SK-N-SH (cell line): Measurements from ENCODE around the gene OPA3. TPM values are rescaled to one million over a fixed set of nuclear protein-coding genes. Genes with fewer than 3 reads are reported as not detected.

ENCODE experiments used
- CTCF ChIA-PET: fragments of 300-600, 350-600 bp; formaldehyde crosslinking; extraction: SDS; loops from one replicate; lab custom pipeline; 2021; lab: Yijun Ruan, JAX
- POLR2A ChIA-PET: fragments of 350-600 bp; sonication (Branson Sonifier 250); formaldehyde crosslinking; extraction: SDS; loops from one replicate; lab custom pipeline; 2020; ENCODE audit warnings: antibody characterized with exemption, inconsistent platforms; lab: Yijun Ruan, JAX
- DNase-seq: peaks from one replicate; pipeline ENCODE4 v3.0.0; 2012
- H2AFZ ChIP-seq: fragments of 200-600 bp; sonication (generic); 2 replicates; pipeline ENCODE4 v1.8.1; 2016; ENCODE audit warnings: antibody characterized with exemption, mild to moderate bottlenecking, low read depth
- H3F3A ChIP-seq: fragments of 200-600 bp; sonication (generic); replicated peaks from 2 replicates; pipeline ENCODE3; 2016; ENCODE audit warnings: antibody characterized with exemption, mild to moderate bottlenecking; ENCODE audit not compliant: insufficient read depth
- H3K27ac ChIP-seq, 2 experiments: fragments of 200-500 bp in 1 of 2; fragments of 200-600 bp in 1 of 2; sonication (Bioruptor generic) in 1 of 2; sonication (generic), shearing (Covaris generic) in 1 of 2; 2 replicates each; pipeline versions ENCODE4 v1.5.1 to v1.6.1; 2014 to 2016; ENCODE audit warnings: low read depth in 2 of 2, inconsistent platforms in 1 of 2, low read length in 1 of 2, mild to moderate bottlenecking in 1 of 2, mixed read lengths in 1 of 2
- H3K27me3 ChIP-seq: fragments of 200-600 bp; sonication (generic), shearing (Covaris generic); 2 replicates; pipeline ENCODE4 v1.6.1; 2016; ENCODE audit warnings: mixed run types; ENCODE audit not compliant: insufficient read depth
- H3K36me3 ChIP-seq, 2 experiments: fragments of 200-500 bp in 1 of 2; fragments of 200-600 bp in 1 of 2; sonication (Bioruptor generic) in 1 of 2; sonication (generic) in 1 of 2; replicated peaks in 1 of 2; 2 replicates each; pipeline versions ENCODE3 to v1.5.1; 2014 to 2016; ENCODE audit warnings: low read length in 1 of 2, mild to moderate bottlenecking in 1 of 2; ENCODE audit not compliant: insufficient read depth in 2 of 2, control insufficient read depth in 1 of 2
- H3K4me1 ChIP-seq, 2 experiments: fragments of 200-500 bp in 1 of 2; fragments of 200-600 bp in 1 of 2; sonication (Bioruptor generic) in 1 of 2; sonication (generic), shearing (Covaris generic) in 1 of 2; 2 replicates each; pipeline versions ENCODE4 v1.5.1 to v1.6.1; 2014 to 2016; ENCODE audit warnings: low read depth in 1 of 2, low read length in 1 of 2, mixed run types in 1 of 2; ENCODE audit not compliant: insufficient read depth in 2 of 2, control insufficient read depth in 1 of 2
- H3K4me2 ChIP-seq: fragments of 200-600 bp; sonication (generic), shearing (Covaris generic); 2 replicates; pipeline ENCODE4 v1.6.1; 2017; ENCODE audit warnings: mixed run types
- H3K4me3 ChIP-seq, 2 experiments: fragments of 200-500 bp in 1 of 2; fragments of 200-600 bp in 1 of 2; sonication (Bioruptor generic) in 1 of 2; sonication (generic), shearing (Covaris generic) in 1 of 2; 2 replicates each; pipeline versions ENCODE4 v1.5.1 to v1.8.1; 2014 to 2016; ENCODE audit warnings: low read depth in 2 of 2, inconsistent platforms in 1 of 2, low read length in 1 of 2, mild to moderate bottlenecking in 1 of 2, mixed read lengths in 1 of 2, moderate library complexity in 1 of 2
- H3K79me2 ChIP-seq: fragments of 200-600 bp; sonication (generic); 2 replicates; pipeline ENCODE4 v1.8.1; 2017; ENCODE audit warnings: mild to moderate bottlenecking; ENCODE audit not compliant: insufficient read depth
- H3K9ac ChIP-seq: fragments of 200-600 bp; sonication (generic); 2 replicates; pipeline ENCODE4 v1.6.1; 2017; ENCODE audit warnings: mixed run types
- H3K9me2 ChIP-seq: fragments of 200-600 bp; sonication (generic); 2 replicates; pipeline ENCODE4 v1.6.1; 2017; ENCODE audit warnings: mixed run types
- H3K9me3 ChIP-seq: fragments of 200-600 bp; sonication (generic); 2 replicates; pipeline ENCODE4 v1.6.1; 2017; ENCODE audit warnings: mixed run types, mild to moderate bottlenecking, moderate library complexity
- H4K20me1 ChIP-seq: fragments of 200-600 bp; sonication (generic); 2 replicates; pipeline ENCODE4 v1.6.1; 2017; ENCODE audit warnings: mild to moderate bottlenecking, mixed run types; ENCODE audit not compliant: insufficient read depth
- ELF1 ChIP-seq: IDR thresholded peaks from 2 replicates; pipeline ENCODE4 v1.4.0; 2012
- EP300 ChIP-seq, 2 experiments: IDR thresholded peaks; 2 replicates each; pipeline versions ENCODE4 v1.4.0 to v1.6.1; 2012; ENCODE audit warnings: borderline replicate concordance in 1 of 2, low read depth in 1 of 2, low read length in 1 of 2
- EZH2phosphoT487 ChIP-seq: fragments of 200-600 bp; sonication (generic); IDR thresholded peaks from 2 replicates; pipeline ENCODE4 v1.6.1; 2017; ENCODE audit warnings: low read depth, mixed run types, mild to moderate bottlenecking, antibody characterized with exemption, moderate library complexity, borderline replicate concordance
- FOSL2 ChIP-seq: IDR thresholded peaks from 2 replicates; pipeline ENCODE4 v1.4.0; 2012; ENCODE audit warnings: low read depth, mild to moderate bottlenecking, moderate library complexity, borderline replicate concordance
- FOXJ3 ChIP-seq: sonication (generic); formaldehyde crosslinking; IDR thresholded peaks from 2 replicates; pipeline ENCODE4 v1.5.1; 2020; ENCODE audit warnings: mild to moderate bottlenecking, missing genetic modification reagents
- FOXM1 ChIP-seq: IDR thresholded peaks from 2 replicates; pipeline ENCODE4 v1.4.0; 2012; ENCODE audit warnings: low read depth, mild to moderate bottlenecking
- JUND ChIP-seq: IDR thresholded peaks from 2 replicates; pipeline ENCODE4 v1.4.0; 2012
- MEF2A ChIP-seq: IDR thresholded peaks from 2 replicates; pipeline ENCODE4 v1.4.0; 2012; ENCODE audit warnings: low read depth, borderline replicate concordance
- MXI1 ChIP-seq: IDR thresholded peaks from 2 replicates; pipeline ENCODE4 v1.6.1; 2012; ENCODE audit warnings: mild to moderate bottlenecking, low read depth, low read length, improper control_type of control experiment
- NFIC ChIP-seq: IDR thresholded peaks from 2 replicates; pipeline ENCODE4 v1.4.0; 2012; ENCODE audit warnings: borderline replicate concordance
- POLR2AphosphoS5 ChIP-seq: IDR thresholded peaks from 2 replicates; pipeline ENCODE4 v1.6.1; 2012; ENCODE audit warnings: low read depth, low read length
- RAD21 ChIP-seq: IDR thresholded peaks from 2 replicates; pipeline ENCODE4 v1.6.1; 2012; ENCODE audit warnings: mild to moderate bottlenecking, low read length
- TAF1 ChIP-seq: IDR thresholded peaks from 2 replicates; pipeline ENCODE4 v1.6.1; 2012; ENCODE audit warnings: low read depth, mild to moderate bottlenecking, low read length, moderate library complexity, borderline replicate concordance
- TCF12 ChIP-seq: IDR thresholded peaks from 2 replicates; pipeline ENCODE4 v1.4.0; 2012
- TEAD4 ChIP-seq: IDR thresholded peaks from 2 replicates; pipeline ENCODE4 v1.4.0; 2012; ENCODE audit warnings: mild to moderate bottlenecking, borderline replicate concordance; ENCODE audit not compliant: insufficient read depth
- WGBS: methylation state at CpG from one replicate; pipeline ENCODE4 v1.1.6; 2017; ENCODE audit warnings: low lambda C conversion rate; 5-methylcytosine and 5-hydroxymethylcytosine counted together
- polyA plus RNA-seq, 3 experiments: library from polyadenylated mRNA; depleted of rRNA; stranded (reverse); fragments of >200 nt; gene quantifications; 2 replicates each; pipeline ENCODE4 v1.2.3, GENCODE V29; 2012
- TF ChIP-seq, protein P1 (sequence below): IDR thresholded peaks from 2 replicates; pipeline ENCODE4 v1.4.0; 2012; ENCODE audit warnings: low read depth, borderline replicate concordance
- TF ChIP-seq, protein P2 (sequence below): IDR thresholded peaks from 2 replicates; pipeline ENCODE4 v1.4.0; 2012; ENCODE audit warnings: low read depth
- TF ChIP-seq, protein P3 (sequence below): fragments of 200-600 bp; sonication (generic); IDR thresholded peaks from 2 replicates; pipeline ENCODE4 v1.6.1; 2017; ENCODE audit warnings: antibody characterized with exemption, mild to moderate bottlenecking, moderate library complexity
- TF ChIP-seq, protein P4 (sequence below): IDR thresholded peaks from 2 replicates; pipeline ENCODE4; 2012

The OPA3 gene
- polyA plus RNA-seq, 1 of the 3 experiments (the other 2 are of a cell fraction) = 10.0 TPM

DNA sequence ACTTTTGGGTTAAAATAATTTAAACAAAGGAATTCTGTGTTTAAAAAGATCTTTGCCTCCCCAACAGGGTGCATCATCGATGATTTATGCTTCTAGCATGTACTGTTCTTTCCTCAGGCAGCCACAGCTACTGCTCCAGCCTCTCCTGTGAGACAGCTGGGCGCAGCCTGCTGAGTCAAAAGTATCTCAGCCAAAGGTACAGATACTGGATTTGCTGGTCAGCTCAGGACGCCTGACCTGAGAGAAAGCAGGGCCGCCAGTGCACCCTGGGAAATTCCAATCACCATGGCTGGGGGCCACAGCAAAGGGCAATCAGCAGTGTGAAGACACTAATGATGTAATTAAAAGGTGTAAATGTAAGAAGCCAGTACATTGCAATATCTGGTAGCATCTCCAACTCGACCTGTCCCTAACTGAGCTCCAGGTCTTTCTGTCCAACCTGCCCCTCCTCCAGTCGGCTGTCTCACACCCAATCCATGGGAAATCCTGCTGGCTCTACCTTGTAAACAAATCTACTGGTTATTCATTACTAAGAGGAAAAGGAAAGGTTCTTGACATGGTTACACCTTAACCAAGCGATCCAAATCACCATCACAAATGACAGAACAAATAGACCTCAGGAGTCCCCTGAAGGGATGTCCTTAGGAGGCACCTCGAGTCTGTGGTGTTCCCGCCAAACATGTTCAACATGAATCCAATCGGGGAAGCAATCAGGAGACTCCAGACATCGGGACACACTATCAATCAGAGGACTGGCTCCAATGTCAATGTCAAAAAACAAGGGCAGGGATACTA is 7.3 kb downstream of the OPA3 start:
- Histone ChIP-seq H4K20me1 (no peaks in the 10 kb centered on the region), H3K9me2 (no peaks in the 10 kb centered on the region), H3K27ac (peak overlapping the region in 1 of 2 experiments; percentile 89; a peak in 2 of 4 replicates), H2AFZ (no peak overlapping the region), H3F3A (peaks cover 30% of the 10 kb centered on the region), H3K9ac (peak overlapping the region; percentile 42), H3K4me2 (peak overlapping the region; percentile 64), H3K36me3 (peaks cover 0 to 6% of the 10 kb centered on the region in 2 experiments), H3K4me3 (no peak overlapping the region), H3K4me1 (peaks cover 4 to 13% of the 10 kb centered on the region in 2 experiments; a peak in 3 of 4 replicates), H3K79me2 (peaks cover 70% of the 10 kb centered on the region), H3K27me3 (no peaks in the 10 kb centered on the region), H3K9me3 (no peaks in the 10 kb centered on the region)
- ChIA-PET CTCF (interaction anchor here (1.2 kb wide), 1 partner anchor 91 kb away, joined by 3 read pairs; no protein-coding TSS in a partner anchor), POLR2A (no interaction called here)
- TF ChIP-seq TCF12 (peak; percentile 92), EP300 (IDR thresholded peaks at IDR 0.05; ENCODE audit: borderline replicate concordance in 1 of 2, low read depth in 1 of 2, low read length in 1 of 2) (no peak), NFIC (peak; percentile 46; the same call in 1 of the 2 replicates), RAD21 (no peak), FOSL2 (peak; percentile 87), MEF2A (no peak), FOXM1 (no peak), TAF1 (no peak), ELF1 (no peak), POLR2AphosphoS5 (peak; percentile 27; the same call in 1 of the 2 replicates), FOXJ3 (CRISPR knock-in tag) (no peak), MXI1 (no peak), EZH2phosphoT487 (no peak), JUND (peak; percentile 87), TEAD4 (peak; percentile 57; the same call in 1 of the 2 replicates)
- TF ChIP-seq, protein P1, sequence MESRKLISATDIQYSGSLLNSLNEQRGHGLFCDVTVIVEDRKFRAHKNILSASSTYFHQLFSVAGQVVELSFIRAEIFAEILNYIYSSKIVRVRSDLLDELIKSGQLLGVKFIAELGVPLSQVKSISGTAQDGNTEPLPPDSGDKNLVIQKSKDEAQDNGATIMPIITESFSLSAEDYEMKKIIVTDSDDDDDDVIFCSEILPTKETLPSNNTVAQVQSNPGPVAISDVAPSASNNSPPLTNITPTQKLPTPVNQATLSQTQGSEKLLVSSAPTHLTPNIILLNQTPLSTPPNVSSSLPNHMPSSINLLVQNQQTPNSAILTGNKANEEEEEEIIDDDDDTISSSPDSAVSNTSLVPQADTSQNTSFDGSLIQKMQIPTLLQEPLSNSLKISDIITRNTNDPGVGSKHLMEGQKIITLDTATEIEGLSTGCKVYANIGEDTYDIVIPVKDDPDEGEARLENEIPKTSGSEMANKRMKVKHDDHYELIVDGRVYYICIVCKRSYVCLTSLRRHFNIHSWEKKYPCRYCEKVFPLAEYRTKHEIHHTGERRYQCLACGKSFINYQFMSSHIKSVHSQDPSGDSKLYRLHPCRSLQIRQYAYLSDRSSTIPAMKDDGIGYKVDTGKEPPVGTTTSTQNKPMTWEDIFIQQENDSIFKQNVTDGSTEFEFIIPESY = no peak
- TF ChIP-seq, protein P2, sequence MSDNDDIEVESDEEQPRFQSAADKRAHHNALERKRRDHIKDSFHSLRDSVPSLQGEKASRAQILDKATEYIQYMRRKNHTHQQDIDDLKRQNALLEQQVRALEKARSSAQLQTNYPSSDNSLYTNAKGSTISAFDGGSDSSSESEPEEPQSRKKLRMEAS = peak; percentile 66
- TF ChIP-seq, protein P3, sequence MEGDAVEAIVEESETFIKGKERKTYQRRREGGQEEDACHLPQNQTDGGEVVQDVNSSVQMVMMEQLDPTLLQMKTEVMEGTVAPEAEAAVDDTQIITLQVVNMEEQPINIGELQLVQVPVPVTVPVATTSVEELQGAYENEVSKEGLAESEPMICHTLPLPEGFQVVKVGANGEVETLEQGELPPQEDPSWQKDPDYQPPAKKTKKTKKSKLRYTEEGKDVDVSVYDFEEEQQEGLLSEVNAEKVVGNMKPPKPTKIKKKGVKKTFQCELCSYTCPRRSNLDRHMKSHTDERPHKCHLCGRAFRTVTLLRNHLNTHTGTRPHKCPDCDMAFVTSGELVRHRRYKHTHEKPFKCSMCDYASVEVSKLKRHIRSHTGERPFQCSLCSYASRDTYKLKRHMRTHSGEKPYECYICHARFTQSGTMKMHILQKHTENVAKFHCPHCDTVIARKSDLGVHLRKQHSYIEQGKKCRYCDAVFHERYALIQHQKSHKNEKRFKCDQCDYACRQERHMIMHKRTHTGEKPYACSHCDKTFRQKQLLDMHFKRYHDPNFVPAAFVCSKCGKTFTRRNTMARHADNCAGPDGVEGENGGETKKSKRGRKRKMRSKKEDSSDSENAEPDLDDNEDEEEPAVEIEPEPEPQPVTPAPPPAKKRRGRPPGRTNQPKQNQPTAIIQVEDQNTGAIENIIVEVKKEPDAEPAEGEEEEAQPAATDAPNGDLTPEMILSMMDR = no peak
- TF ChIP-seq, protein P4, sequence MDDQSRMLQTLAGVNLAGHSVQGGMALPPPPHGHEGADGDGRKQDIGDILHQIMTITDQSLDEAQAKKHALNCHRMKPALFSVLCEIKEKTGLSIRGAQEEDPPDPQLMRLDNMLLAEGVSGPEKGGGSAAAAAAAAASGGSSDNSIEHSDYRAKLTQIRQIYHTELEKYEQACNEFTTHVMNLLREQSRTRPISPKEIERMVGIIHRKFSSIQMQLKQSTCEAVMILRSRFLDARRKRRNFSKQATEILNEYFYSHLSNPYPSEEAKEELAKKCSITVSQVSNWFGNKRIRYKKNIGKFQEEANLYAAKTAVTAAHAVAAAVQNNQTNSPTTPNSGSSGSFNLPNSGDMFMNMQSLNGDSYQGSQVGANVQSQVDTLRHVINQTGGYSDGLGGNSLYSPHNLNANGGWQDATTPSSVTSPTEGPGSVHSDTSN = peak; percentile 71
- DNase-seq = no peak
- WGBS = 36% methylated on average over 11 of the region's 11 CpGs
